Esophagus muscularis mucosa (tissue), 4 donors: ENCODE data around the gene TTC29. TPM values are rescaled to one million over a fixed set of nuclear protein-coding genes. Genes with fewer than 3 reads are reported as not detected.

Experiments used
- DNase-seq: peaks from one replicate; pipeline ENCODE4 v3.0.0-alpha.2; 2017; ENCODE audit errors: extremely low spot score
- H3K27ac ChIP-seq, 4 donors: fragments of 200-600 bp; sonication (generic); replicated peaks in 1 of 4; 1 replicate in 3 of 4; 2 replicates in 1 of 4; pipeline ENCODE4 v1.5.1; 2016 to 2019; ENCODE audit warnings: mild to moderate bottlenecking in 1 of 4
- H3K27me3 ChIP-seq, 4 donors: fragments of 200-600 bp; sonication (generic); one replicate each; pipeline versions ENCODE4 v1.5.1 to v1.6.0; 2016 to 2019
- H3K36me3 ChIP-seq, 4 donors: fragments of 200-600 bp; sonication (generic); one replicate each; pipeline ENCODE4 v1.5.1; 2016 to 2019
- H3K4me1 ChIP-seq, 4 donors: fragments of 200-600 bp; sonication (generic); one replicate each; pipeline ENCODE4 v1.5.1; 2016 to 2019
- H3K4me3 ChIP-seq, 4 donors: fragments of 200-600 bp; sonication (generic); 1 replicate in 2 of 4; 2 replicates in 2 of 4; pipeline ENCODE4 v1.5.1; 2016 to 2019; ENCODE audit warnings: mild to moderate bottlenecking in 4 of 4, moderate library complexity in 1 of 4
- H3K9me3 ChIP-seq, 4 donors: fragments of 200-600 bp; sonication (generic); 1 replicate in 3 of 4; 2 replicates in 1 of 4; pipeline ENCODE4 v1.5.1; 2016 to 2019
- EP300 ChIP-seq: sonication (generic); formaldehyde crosslinking; IDR thresholded peaks from one replicate; pipeline ENCODE4 v1.6.1; 2017; ENCODE audit warnings: antibody characterized with exemption
- POLR2A ChIP-seq: fragments of 450-650 bp; IDR thresholded peaks from one replicate; pipeline ENCODE4 v1.6.1; 2017; ENCODE audit warnings: antibody characterized with exemption, moderate library complexity, mild to moderate bottlenecking, low read depth
- POLR2AphosphoS5 ChIP-seq, 2 donors: sonication (generic); formaldehyde crosslinking; IDR thresholded peaks; one replicate each; pipeline ENCODE4 v1.6.1; 2017; ENCODE audit warnings: antibody characterized with exemption in 2 of 2
- WGBS: methylation state at CpG from one replicate; pipeline ENCODE4 v1.1.5; 2018; 5-methylcytosine and 5-hydroxymethylcytosine counted together
- intact Hi-C: fragments of 100-400 bp; cut with DNase I; formaldehyde crosslinking; loops from one replicate; pipeline ENCODE4 v1.15.1; 2023
- total RNA-seq, 4 donors: library from RNA; depleted of rRNA; stranded (reverse); fragments of >200 nt; gene quantifications; one replicate each; pipeline versions ENCODE4 v1.1.0 to v1.2.1, GENCODE V29; 2016
- TF ChIP-seq, protein P1 (sequence below), 3 experiments: fragments of 200-600 bp in 2 of 3; fragments of 450-650 bp in 1 of 3; sonication (generic) in 2 of 3; IDR thresholded peaks; one replicate each; pipeline ENCODE4 v1.5.1; 2017 to 2019; ENCODE audit warnings: antibody characterized with exemption in 3 of 3, mild to moderate bottlenecking in 2 of 3, moderate library complexity in 1 of 3

The TTC29 gene
- total RNA-seq, 4 donors from 2014 or later = not detected

DNA sequence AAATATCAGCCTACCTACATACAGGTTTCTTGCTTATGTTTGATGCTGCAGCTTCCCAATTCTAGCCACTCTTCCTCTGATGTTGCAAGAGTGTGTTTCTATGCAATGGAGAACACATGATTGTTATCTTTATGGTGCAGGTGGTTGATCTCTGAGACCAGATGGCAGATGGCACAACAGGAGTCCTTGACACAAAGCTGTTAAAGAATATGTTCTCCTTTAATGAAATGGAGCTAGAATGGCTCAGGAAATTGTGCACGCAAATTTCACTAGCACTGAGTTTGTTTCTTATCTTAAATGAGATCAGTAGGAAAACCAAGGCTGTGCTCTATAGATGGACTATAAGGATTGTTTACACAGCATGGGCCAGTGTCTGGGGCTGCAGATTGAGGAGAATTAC lies 29.9 kb upstream of the TTC29 start:
- no peaks in the 10 kb centered on the region for H3K4me1 ChIP-seq
- DNase-seq = no peak
- no peak overlapping the region for H3K4me3 ChIP-seq
- 42% methylated on average over 1 of the region's 1 CpG for WGBS
- H3K27ac ChIP-seq = no peak overlapping the region
- no peaks in the 10 kb centered on the region for H3K27me3 ChIP-seq
- intact Hi-C loops = no loop called here
- TF ChIP-seq EP300 (no peak), POLR2AphosphoS5 (IDR thresholded peaks at IDR 0.05) (no peak), POLR2A (no peak)
- TF ChIP-seq, protein P1, sequence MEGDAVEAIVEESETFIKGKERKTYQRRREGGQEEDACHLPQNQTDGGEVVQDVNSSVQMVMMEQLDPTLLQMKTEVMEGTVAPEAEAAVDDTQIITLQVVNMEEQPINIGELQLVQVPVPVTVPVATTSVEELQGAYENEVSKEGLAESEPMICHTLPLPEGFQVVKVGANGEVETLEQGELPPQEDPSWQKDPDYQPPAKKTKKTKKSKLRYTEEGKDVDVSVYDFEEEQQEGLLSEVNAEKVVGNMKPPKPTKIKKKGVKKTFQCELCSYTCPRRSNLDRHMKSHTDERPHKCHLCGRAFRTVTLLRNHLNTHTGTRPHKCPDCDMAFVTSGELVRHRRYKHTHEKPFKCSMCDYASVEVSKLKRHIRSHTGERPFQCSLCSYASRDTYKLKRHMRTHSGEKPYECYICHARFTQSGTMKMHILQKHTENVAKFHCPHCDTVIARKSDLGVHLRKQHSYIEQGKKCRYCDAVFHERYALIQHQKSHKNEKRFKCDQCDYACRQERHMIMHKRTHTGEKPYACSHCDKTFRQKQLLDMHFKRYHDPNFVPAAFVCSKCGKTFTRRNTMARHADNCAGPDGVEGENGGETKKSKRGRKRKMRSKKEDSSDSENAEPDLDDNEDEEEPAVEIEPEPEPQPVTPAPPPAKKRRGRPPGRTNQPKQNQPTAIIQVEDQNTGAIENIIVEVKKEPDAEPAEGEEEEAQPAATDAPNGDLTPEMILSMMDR (IDR thresholded peaks at IDR 0.05) = no peak
- H3K9me3 ChIP-seq = no peaks in the 10 kb centered on the region
- no peaks in the 10 kb centered on the region for H3K36me3 ChIP-seq

DNA sequence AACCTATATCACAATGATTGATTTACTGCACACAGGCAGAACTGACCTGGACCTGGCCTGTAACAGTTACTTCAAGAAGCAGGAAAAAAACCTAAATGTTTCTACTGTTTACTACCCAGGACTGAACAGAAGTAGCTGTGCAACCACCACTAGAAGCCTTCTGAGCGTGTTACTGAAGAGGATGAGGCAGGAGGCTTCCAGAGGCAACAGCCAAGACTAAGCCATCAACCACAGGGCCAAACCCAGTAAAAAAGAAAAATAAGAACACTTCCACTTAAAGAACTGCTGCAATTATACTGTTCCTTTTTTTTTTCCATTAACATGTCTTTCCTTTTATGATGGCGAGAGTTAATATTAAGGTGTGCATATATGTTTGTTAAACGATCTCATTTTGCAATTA lies 29.4 kb upstream of the TTC29 start:
- no peak overlapping the region for H3K27ac ChIP-seq
- H3K4me3 ChIP-seq = no peak overlapping the region
- no peaks in the 10 kb centered on the region for H3K4me1 ChIP-seq
- TF ChIP-seq EP300 (no peak), POLR2A (no peak), POLR2AphosphoS5 (IDR thresholded peaks at IDR 0.05) (no peak)
- TF ChIP-seq, protein P1 (IDR thresholded peaks at IDR 0.05) = no peak
- DNase-seq = no peak
- WGBS = 89% methylated on average over 3 of the region's 3 CpGs
- H3K27me3 ChIP-seq = no peaks in the 10 kb centered on the region
- no peaks in the 10 kb centered on the region for H3K9me3 ChIP-seq
- intact Hi-C loops = no loop called here
- no peaks in the 10 kb centered on the region for H3K36me3 ChIP-seq

DNA sequence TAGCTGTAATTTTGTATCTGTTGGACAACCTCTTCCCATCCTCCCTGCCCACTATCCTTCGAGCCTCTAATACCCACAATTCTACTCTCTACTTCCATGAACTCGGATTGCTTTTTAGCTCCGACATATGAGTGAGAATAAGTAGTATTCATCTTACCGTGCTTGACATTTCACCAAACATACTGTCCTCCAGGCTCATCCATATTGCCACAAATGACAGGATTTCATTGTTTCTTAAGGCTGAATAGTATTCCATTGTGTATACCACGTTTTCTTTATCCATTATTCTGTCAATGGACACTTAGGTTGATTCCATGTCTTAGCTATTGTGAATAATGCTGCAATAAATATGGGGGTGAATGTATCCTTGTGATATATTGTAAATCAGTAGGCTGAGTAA lies 26.4 kb upstream of the TTC29 start:
- Histone ChIP-seq H3K4me1 (no peaks in the 10 kb centered on the region), H3K27ac (no peak overlapping the region), H3K9me3 (no peaks in the 10 kb centered on the region), H3K36me3 (no peaks in the 10 kb centered on the region), H3K27me3 (no peaks in the 10 kb centered on the region), H3K4me3 (no peak overlapping the region)
- TF ChIP-seq POLR2A (no peak), POLR2AphosphoS5 (IDR thresholded peaks at IDR 0.05) (no peak), EP300 (no peak)
- TF ChIP-seq, protein P1 (IDR thresholded peaks at IDR 0.05) = no peak
- intact Hi-C loops = no loop called here
- 64% methylated on average over 5 of the region's 5 CpGs for WGBS
- DNase-seq = no peak

DNA sequence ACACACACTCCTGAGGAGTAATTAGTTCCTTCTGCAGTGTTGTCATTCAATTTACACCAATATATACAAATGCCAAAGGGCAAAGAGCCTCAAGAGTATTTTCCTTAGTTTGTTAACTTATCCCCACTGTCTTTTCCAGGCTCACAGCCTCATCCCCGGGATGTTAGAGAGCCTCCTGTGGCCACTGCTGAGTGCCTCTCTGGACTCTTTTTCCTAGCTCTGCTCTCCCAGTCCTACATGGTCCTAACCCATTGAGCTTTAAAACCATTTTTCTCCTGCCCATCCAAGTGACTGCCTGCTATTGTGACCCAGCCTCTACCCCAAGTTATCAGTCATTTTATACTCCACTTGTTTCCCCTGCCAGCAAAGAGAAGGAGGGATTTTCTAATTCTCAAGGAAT lies 23.5 kb upstream of the TTC29 start:
- no peaks in the 10 kb centered on the region for H3K4me1 ChIP-seq
- WGBS = 56% methylated on average over 1 of the region's 1 CpG
- H3K36me3 ChIP-seq = no peaks in the 10 kb centered on the region
- H3K4me3 ChIP-seq = no peak overlapping the region
- DNase-seq = no peak
- H3K9me3 ChIP-seq = no peaks in the 10 kb centered on the region
- no peaks in the 10 kb centered on the region for H3K27me3 ChIP-seq
- intact Hi-C loops = no loop called here
- no peak for TF ChIP-seq POLR2A
- no peak for TF ChIP-seq POLR2AphosphoS5 (IDR thresholded peaks at IDR 0.05)
- no peak for TF ChIP-seq EP300
- TF ChIP-seq, protein P1 (IDR thresholded peaks at IDR 0.05) = no peak
- no peak overlapping the region for H3K27ac ChIP-seq

DNA sequence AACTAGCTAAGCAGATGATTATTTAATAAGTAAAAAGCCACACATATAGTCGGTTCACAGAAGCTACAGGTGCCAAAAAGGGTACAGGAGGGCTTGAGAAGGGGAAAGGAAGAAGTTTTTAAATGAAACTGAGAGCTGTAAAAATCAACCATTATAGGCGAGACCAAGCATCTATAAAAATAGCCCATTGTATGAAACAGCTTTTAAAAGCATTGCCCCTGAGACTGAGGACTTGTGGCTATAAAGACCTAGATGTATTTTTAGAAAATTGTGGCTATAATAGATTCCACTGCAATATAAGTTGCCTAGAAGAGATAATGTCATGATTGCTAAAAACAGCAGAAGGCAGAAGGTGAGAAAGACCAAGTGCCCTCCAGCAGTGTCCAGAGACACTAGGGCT lies 15.0 kb upstream of the TTC29 start:
- TF ChIP-seq EP300 (no peak), POLR2AphosphoS5 (IDR thresholded peaks at IDR 0.05) (no peak), POLR2A (no peak)
- TF ChIP-seq, protein P1 (IDR thresholded peaks at IDR 0.05) = no peak
- Histone ChIP-seq H3K27me3 (no peaks in the 10 kb centered on the region), H3K27ac (no peak overlapping the region), H3K9me3 (no peaks in the 10 kb centered on the region), H3K4me1 (no peaks in the 10 kb centered on the region), H3K4me3 (no peak overlapping the region), H3K36me3 (no peaks in the 10 kb centered on the region)
- 66% methylated on average over 2 of the region's 2 CpGs for WGBS
- intact Hi-C loops = no loop called here
- DNase-seq = no peak
